HepG2 (cell line): ENCODE data around the gene ALDH9A1. TPM values are rescaled to one million over a fixed set of nuclear protein-coding genes. Genes with fewer than 3 reads are reported as not detected.

Experiments used
- AFF4 ChIP-seq: sonication (generic); formaldehyde crosslinking; IDR thresholded peaks from 2 replicates; pipeline ENCODE4 v1.4.0; 2020; ENCODE audit warnings: missing genetic modification reagents
- BCLAF1 ChIP-seq: fragments of 450-650 bp; IDR thresholded peaks from 2 replicates; pipeline ENCODE4 v1.6.1; 2017; ENCODE audit warnings: mild to moderate bottlenecking
- GMEB2 ChIP-seq: IDR thresholded peaks from 2 replicates; pipeline ENCODE4 v1.6.1; 2016; ENCODE audit warnings: missing biosample characterization, missing genetic modification reagents, low read depth
- HMGA1 ChIP-seq: sonication (generic); formaldehyde crosslinking; conservative IDR thresholded peaks from 2 replicates; pipeline ENCODE4 v1.4.0; 2020; ENCODE audit warnings: missing genetic modification reagents
- MIXL1 ChIP-seq: IDR thresholded peaks from 2 replicates; pipeline ENCODE4 v1.6.1; 2016
- MXI1 ChIP-seq: IDR thresholded peaks from 3 replicates; pipeline ENCODE4 v1.6.1; 2012; ENCODE audit warnings: low read depth, low read length, inconsistent platforms, borderline replicate concordance
- NCOR1 ChIP-seq: fragments of 200-600 bp; sonication (generic); IDR thresholded peaks from 2 replicates; pipeline ENCODE4 v1.7.0; 2017; ENCODE audit warnings: antibody characterized with exemption, low read length, borderline replicate concordance
- NFIC ChIP-seq: IDR thresholded peaks from 2 replicates; pipeline ENCODE4 v1.6.1; 2012; ENCODE audit warnings: mild to moderate bottlenecking, low read length, inconsistent platforms
- NR2F1 ChIP-seq, 2 experiments: fragments of 450-650 bp in 1 of 2; formaldehyde crosslinking in 1 of 2; IDR thresholded peaks; 2 replicates each; pipeline versions ENCODE4 v1.5.0 to v1.6.1; 2016 to 2020; ENCODE audit warnings: mild to moderate bottlenecking in 1 of 2, missing compliant biosample characterization in 1 of 2, missing genetic modification reagents in 1 of 2, moderate library complexity in 1 of 2
- PRDM15 ChIP-seq: sonication (generic); formaldehyde crosslinking; IDR thresholded peaks from 2 replicates; pipeline ENCODE4 v1.4.0; 2020; ENCODE audit warnings: missing genetic modification reagents
- RNF2 ChIP-seq: fragments of 450-650 bp; conservative IDR thresholded peaks from 2 replicates; pipeline ENCODE4 v1.6.1; 2016; ENCODE audit warnings: low read depth
- ZNF382 ChIP-seq: sonication (generic); formaldehyde crosslinking; IDR thresholded peaks from 2 replicates; pipeline ENCODE4 v1.5.0; 2020; ENCODE audit warnings: missing genetic modification reagents, mild to moderate bottlenecking, borderline replicate concordance
- ZNF383 ChIP-seq: sonication (generic); formaldehyde crosslinking; IDR thresholded peaks from 2 replicates; pipeline ENCODE4 v1.4.0; 2020; ENCODE audit warnings: missing genetic modification reagents, mild to moderate bottlenecking, borderline replicate concordance
- ZNF891 ChIP-seq: sonication (generic); formaldehyde crosslinking; IDR thresholded peaks from 2 replicates; pipeline ENCODE4 v1.5.0; 2020; ENCODE audit warnings: mild to moderate bottlenecking, missing genetic modification reagents
- polyA plus RNA-seq, 8 experiments: library from polyadenylated mRNA; depleted of rRNA in 3 of 8; stranded (reverse) in 7 of 8; unstranded in 1 of 8; fragments of >200 nt; fragmentation: Illumina TruSeq in 4 of 8; extraction: Trizol in 4 of 8; gene quantifications; 2 replicates each; pipeline versions ENCODE4 v1.2.1 to v1.2.3, GENCODE V29; 2011 to 2016; ENCODE audit warnings: low read depth in 4 of 8, missing spikeins in 1 of 8, mixed read lengths in 1 of 8; ENCODE audit not compliant: insufficient read depth in 1 of 8
- total RNA-seq, 5 experiments: library from RNA; depleted of rRNA; stranded (reverse); fragments of >200 nt; fragmentation: Illumina TruSeq; extraction: Trizol; gene quantifications; 2 replicates each; pipeline ENCODE4 v1.2.3, GENCODE V29; 2016; ENCODE audit warnings: low read depth in 1 of 5

ALDH9A1 gene
- total and polyA plus RNA-seq, 2 of the 13 experiments (the other 11 are each of a cell fraction or from before 2014, with no cell fraction given), result 27.5 to 38.5 TPM

- TF ChIP-seq AFF4 (CRISPR knock-in tag), result 0 out of 2 replicates have a peak, but pooled peaks have one; percentile 34
- peak; percentile 73; the same call in 1 of the 2 replicates for TF ChIP-seq ZNF891
- TF ChIP-seq ZNF382, result no peak
- TF ChIP-seq ZNF383 (CRISPR knock-in tag), result no peak
- TF ChIP-seq HMGA1 (CRISPR knock-in tag), result no peak
- no peak for TF ChIP-seq BCLAF1
- peak; percentile 66; the same call in 1 of the 3 replicates for TF ChIP-seq MXI1
- no peak for TF ChIP-seq GMEB2 (CRISPR knock-in tag)
- peak; percentile 87 for TF ChIP-seq RNF2
- no peak for TF ChIP-seq NR2F1 (CRISPR knock-in tag; IDR thresholded peaks at IDR 0.05)
- TF ChIP-seq MIXL1, result peak; percentile 27; the same call in 1 of the 2 replicates
- TF ChIP-seq NFIC, result no peak
- no peak for TF ChIP-seq PRDM15 (CRISPR knock-in tag)
- 0 out of 2 replicates have a peak, but pooled peaks have one; percentile 10 for TF ChIP-seq NCOR1
These were observed 67.6 kb downstream of the ALDH9A1 start, which contains the start of gene MGST3 (continued) for GRCh38 chr1:165630629-165631341.
